Urinary bladder (tissue), 4 donors: Measurements from ENCODE around the gene PSORS1C2. TPM values are rescaled to one million over a fixed set of nuclear protein-coding genes. Genes with fewer than 3 reads are reported as not detected.

ENCODE experiments used
- DNase-seq: peaks from one replicate; pipeline ENCODE4 v3.0.0-alpha.2; 2015; ENCODE audit errors: extremely low spot score
- H3K27ac ChIP-seq: one replicate; pipeline ENCODE4 v1.5.1; 2013; ENCODE audit warnings: low read depth, mild to moderate bottlenecking, moderate library complexity
- H3K36me3 ChIP-seq: one replicate; pipeline ENCODE4 v1.6.1; 2013; ENCODE audit warnings: mild to moderate bottlenecking, moderate library complexity; ENCODE audit not compliant: insufficient read depth
- H3K4me1 ChIP-seq: one replicate; pipeline ENCODE4 v1.6.1; 2013; ENCODE audit warnings: mild to moderate bottlenecking, moderate library complexity; ENCODE audit not compliant: insufficient read depth
- H3K4me3 ChIP-seq: one replicate; pipeline ENCODE4 v1.5.1; 2013; ENCODE audit warnings: low read depth, low read length
- WGBS: extraction: QIAGEN DNeasy Blood & Tissue Kit; methylation state at CpG from one replicate; pipeline ENCODE4 v1.1.7; 2013; 5-methylcytosine and 5-hydroxymethylcytosine counted together
- polyA plus RNA-seq: library from polyadenylated mRNA; stranded (reverse); fragments of 200-250 nt; gene quantifications from one replicate; pipeline ENCODE4 v1.2.3, GENCODE V29; 2013
- small RNA-seq: library from RNA; depleted of rRNA; stranded (forward); fragments of <200 nt; gene quantifications from one replicate; pipeline ENCODE3, GENCODE V24; 2014
- total RNA-seq: library from RNA; depleted of rRNA; stranded (reverse); fragments of >200 nt; gene quantifications from one replicate; pipeline ENCODE4 v1.2.3, GENCODE V29; 2014
- donor health status: healthy with polysubstance abuse.
- donor health status: healthy.

The PSORS1C2 gene
- total and polyA plus RNA-seq, 2 donors = not detected

GRCh38 chr6:31103136-31103535, 35.7 kb downstream of the PSORS1C2 start:
- H3K27ac ChIP-seq = no peak overlapping the region
- 94% methylated on average over 2 of the region's 2 CpGs for WGBS
- H3K4me1 ChIP-seq = peaks cover 1% of the 10 kb centered on the region
- DNase-seq = no peak
- H3K36me3 ChIP-seq = no peaks in the 10 kb centered on the region
- no peak overlapping the region for H3K4me3 ChIP-seq

GRCh38 chr6:31098449-31098938, 40.4 kb downstream of the PSORS1C2 start:
- DNase-seq = no peak
- WGBS = 91% methylated on average over 4 of the region's 4 CpGs
- Histone ChIP-seq H3K27ac (no peak overlapping the region), H3K4me1 (peaks cover 1% of the 10 kb centered on the region), H3K4me3 (no peak overlapping the region), H3K36me3 (no peaks in the 10 kb centered on the region)

GRCh38 chr6:31096656-31097055, 42.2 kb downstream of the PSORS1C2 start:
- Histone ChIP-seq H3K27ac (no peak overlapping the region), H3K4me3 (no peak overlapping the region), H3K36me3 (no peaks in the 10 kb centered on the region), H3K4me1 (no peaks in the 10 kb centered on the region)
- DNase-seq = no peak
- WGBS = 67% methylated on average over 5 of the region's 5 CpGs

- WGBS = 80% methylated on average over 3 of the region's 3 CpGs
- H3K27ac ChIP-seq = no peak overlapping the region
- H3K4me1 ChIP-seq = no peaks in the 10 kb centered on the region
- no peak for DNase-seq
- H3K4me3 ChIP-seq = no peak overlapping the region
- no peaks in the 10 kb centered on the region for H3K36me3 ChIP-seq
These were observed 42.7 kb downstream of the PSORS1C2 start for GRCh38 chr6:31096215-31096614.

GRCh38 chr6:31094389-31094881, 44.4 kb downstream of the PSORS1C2 start:
- WGBS = 59% methylated on average over 3 of the region's 3 CpGs

GRCh38 chr6:31092769-31093505, 45.9 kb downstream of the PSORS1C2 start:
- H3K4me1 ChIP-seq = no peaks in the 10 kb centered on the region
- WGBS = 82% methylated on average over 12 of the region's 12 CpGs
- no peak overlapping the region for H3K27ac ChIP-seq
- DNase-seq = no peak
- no peak overlapping the region for H3K4me3 ChIP-seq
- no peaks in the 10 kb centered on the region for H3K36me3 ChIP-seq

More at GRCh38 chr6:31094389-31094881, 44.4 kb downstream of the PSORS1C2 start:
- H3K27ac ChIP-seq = no peak overlapping the region
- DNase-seq = no peak
- no peak overlapping the region for H3K4me3 ChIP-seq
- no peaks in the 10 kb centered on the region for H3K36me3 ChIP-seq
- H3K4me1 ChIP-seq = no peaks in the 10 kb centered on the region

- no peak for DNase-seq
- H3K4me1 ChIP-seq = no peaks in the 10 kb centered on the region
- H3K27ac ChIP-seq = no peak overlapping the region
- 90% methylated on average over 2 of the region's 2 CpGs for WGBS
- H3K36me3 ChIP-seq = no peaks in the 10 kb centered on the region
- H3K4me3 ChIP-seq = no peak overlapping the region
These were observed 46.6 kb downstream of the PSORS1C2 start for GRCh38 chr6:31092238-31092637.

GRCh38 chr6:31091680-31092079, 47.2 kb downstream of the PSORS1C2 start:
- H3K4me3 ChIP-seq = no peak overlapping the region
- H3K27ac ChIP-seq = no peak overlapping the region
- H3K4me1 ChIP-seq = no peaks in the 10 kb centered on the region
- WGBS = 45% methylated on average over 3 of the region's 3 CpGs
- H3K36me3 ChIP-seq = no peaks in the 10 kb centered on the region
- no peak for DNase-seq

- no peak overlapping the region for H3K4me3 ChIP-seq
- no peaks in the 10 kb centered on the region for H3K4me1 ChIP-seq
- 88% methylated on average over 6 of the region's 6 CpGs for WGBS
- H3K36me3 ChIP-seq = no peaks in the 10 kb centered on the region
- no peak overlapping the region for H3K27ac ChIP-seq
- DNase-seq = no peak
These were observed 47.9 kb downstream of the PSORS1C2 start for GRCh38 chr6:31090973-31091364.

- H3K36me3 ChIP-seq = no peaks in the 10 kb centered on the region
- WGBS = 87% methylated on average over 3 of the region's 3 CpGs
These were observed 48.4 kb downstream of the PSORS1C2 start for GRCh38 chr6:31090275-31090972.

More at GRCh38 chr6:31090275-31090972, 48.4 kb downstream of the PSORS1C2 start:
- no peak overlapping the region for H3K4me3 ChIP-seq
- DNase-seq = no peak
- H3K27ac ChIP-seq = no peak overlapping the region
- H3K4me1 ChIP-seq = no peaks in the 10 kb centered on the region

Small RNA genes within 50 kb of the gene (small RNA-seq; reads per million reads assigned to genes)
- gene POLR2LP1 = not detected

Other genes starting within 250 kb of the PSORS1C2 start
- gene GTF2H4, start 230.9 kb downstream of the PSORS1C2 start, total RNA-seq = 26.2 TPM
- 25.7 TPM for gene GTF2H4, start 230.9 kb downstream of the PSORS1C2 start, polyA plus RNA-seq
- gene VARS2, start 224.8 kb downstream of the PSORS1C2 start, total RNA-seq = 14.4 TPM
- 10.3 TPM for gene VARS2, start 224.8 kb downstream of the PSORS1C2 start, polyA plus RNA-seq
- gene SFTA2, start 206.9 kb downstream of the PSORS1C2 start, total RNA-seq = not detected
- not detected for gene SFTA2, start 206.9 kb downstream of the PSORS1C2 start, polyA plus RNA-seq
- not detected for gene MUCL3, start 198.1 kb downstream of the PSORS1C2 start, total RNA-seq
- not detected for gene MUCL3, start 198.1 kb downstream of the PSORS1C2 start, polyA plus RNA-seq
- gene MUC21, start 155.3 kb downstream of the PSORS1C2 start, total RNA-seq = not detected
- gene MUC21, start 155.3 kb downstream of the PSORS1C2 start, polyA plus RNA-seq = not detected
- gene MUC22, start 128.6 kb downstream of the PSORS1C2 start, total RNA-seq = not detected
- gene MUC22, start 128.6 kb downstream of the PSORS1C2 start, polyA plus RNA-seq = not detected
- not detected for gene C6orf15, start 26.5 kb downstream of the PSORS1C2 start, total RNA-seq
- not detected for gene C6orf15, start 26.5 kb downstream of the PSORS1C2 start, polyA plus RNA-seq
- gene PSORS1C1, start 24.3 kb downstream of the PSORS1C2 start, total RNA-seq = 0.48 TPM
- gene PSORS1C1, start 24.3 kb downstream of the PSORS1C2 start, polyA plus RNA-seq = 6.8 TPM
- gene CDSN, start 18.6 kb downstream of the PSORS1C2 start, total RNA-seq = not detected
- not detected for gene CDSN, start 18.6 kb downstream of the PSORS1C2 start, polyA plus RNA-seq
- 18.2 TPM for gene CCHCR1, start 18.7 kb upstream of the PSORS1C2 start, total RNA-seq
- 16.0 TPM for gene CCHCR1, start 18.7 kb upstream of the PSORS1C2 start, polyA plus RNA-seq
- gene TCF19, start 19.5 kb upstream of the PSORS1C2 start, total RNA-seq = 12.7 TPM
- gene TCF19, start 19.5 kb upstream of the PSORS1C2 start, polyA plus RNA-seq = 7.9 TPM
- gene POU5F1, start 31.6 kb upstream of the PSORS1C2 start, total RNA-seq = 3.0 TPM
- gene POU5F1, start 31.6 kb upstream of the PSORS1C2 start, polyA plus RNA-seq = 4.4 TPM
- gene HLA-C, start 133.0 kb upstream of the PSORS1C2 start, total RNA-seq = 108 TPM
- gene HLA-C, start 133.0 kb upstream of the PSORS1C2 start, polyA plus RNA-seq = 351 TPM
- gene HLA-B, start 218.1 kb upstream of the PSORS1C2 start, total RNA-seq = 234 TPM
- 1,074 TPM for gene HLA-B, start 218.1 kb upstream of the PSORS1C2 start, polyA plus RNA-seq